ENCODE measurements around the gene ENPP3.
"Not testable (repeated sequence)": the region's sequence is repeated elsewhere in the genome, so short reads cannot be mapped to it uniquely, and the experiment has no call there.

DNA sequence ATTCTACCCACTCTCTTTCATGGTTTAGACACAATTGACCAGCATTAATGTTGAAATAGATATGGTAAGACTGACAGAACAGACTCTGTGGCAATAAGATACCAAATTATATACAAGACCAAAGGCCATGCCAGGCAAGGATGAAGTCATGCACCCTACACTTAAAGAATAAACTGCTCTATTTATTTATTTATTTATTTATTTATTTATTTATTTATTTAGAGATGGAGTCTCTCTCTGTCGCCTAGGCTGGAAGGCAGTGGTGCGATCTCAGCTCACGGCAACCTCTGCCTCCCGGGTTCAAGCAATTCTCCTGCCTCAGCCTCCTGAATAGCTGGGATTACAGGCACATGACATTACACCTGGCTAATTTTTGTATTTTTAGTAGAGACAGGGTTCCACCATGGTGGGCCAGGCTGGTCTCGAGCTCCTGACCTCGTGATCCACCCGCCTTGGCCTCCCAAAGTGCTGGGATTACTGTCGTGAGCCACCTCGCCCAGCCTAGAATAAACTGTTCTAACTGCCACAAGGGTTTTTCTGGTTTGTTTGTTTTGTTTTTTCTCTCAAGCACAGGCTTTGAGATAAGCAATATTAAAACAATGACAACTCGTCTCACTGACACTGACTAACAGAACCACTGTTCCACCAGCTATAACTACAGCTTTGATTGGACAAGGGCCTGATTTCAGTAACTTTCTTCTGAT lies 114.1 kb downstream of the ENPP3 start:
- TF ChIP-seq POLR2A (IDR thresholded peaks at IDR 0.05; ENCODE audit: low read length); GATA1 (IDR thresholded peaks at IDR 0.05; ENCODE audit: low read depth, low read length): not testable (repeated sequence)
